ENCODE measurements around the gene C4orf17. TPM values are rescaled to one million over a fixed set of nuclear protein-coding genes. Genes with fewer than 3 reads are reported as not detected.

The C4orf17 gene
- total and polyA plus RNA-seq, 12 donors = not detected

DNA sequence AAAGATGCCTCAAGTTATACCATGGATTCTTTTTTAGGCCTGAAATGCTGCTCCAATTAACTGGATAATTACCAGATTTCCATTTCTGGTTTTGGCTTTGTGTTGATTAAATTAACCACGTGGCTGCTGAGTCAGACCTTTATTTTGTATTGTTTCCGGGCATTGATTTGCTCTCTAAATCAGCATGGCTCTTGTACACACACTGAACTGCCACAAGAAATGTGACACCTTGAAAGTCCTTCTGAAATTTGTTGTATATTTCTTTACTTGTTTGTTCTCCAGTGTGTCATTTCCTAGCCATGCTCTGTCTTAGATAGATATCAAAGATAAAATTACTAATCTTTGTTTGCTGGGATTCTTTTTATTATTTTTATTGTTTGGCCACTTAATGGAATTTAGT is 75.5 kb downstream of the C4orf17 start:
- Histone ChIP-seq H3K9me3 (no peaks in the 10 kb centered on the region), H3K4me3 (no peak overlapping the region), H3K27ac (no peak overlapping the region), H3K27me3 (no peaks in the 10 kb centered on the region), H3K4me1 (peaks cover 0 to 12% (median 0%) of the 10 kb centered on the region in 9 donors), H3K36me3 (no peaks in the 10 kb centered on the region)
- no peak for ATAC-seq
- TF ChIP-seq, protein P1, sequence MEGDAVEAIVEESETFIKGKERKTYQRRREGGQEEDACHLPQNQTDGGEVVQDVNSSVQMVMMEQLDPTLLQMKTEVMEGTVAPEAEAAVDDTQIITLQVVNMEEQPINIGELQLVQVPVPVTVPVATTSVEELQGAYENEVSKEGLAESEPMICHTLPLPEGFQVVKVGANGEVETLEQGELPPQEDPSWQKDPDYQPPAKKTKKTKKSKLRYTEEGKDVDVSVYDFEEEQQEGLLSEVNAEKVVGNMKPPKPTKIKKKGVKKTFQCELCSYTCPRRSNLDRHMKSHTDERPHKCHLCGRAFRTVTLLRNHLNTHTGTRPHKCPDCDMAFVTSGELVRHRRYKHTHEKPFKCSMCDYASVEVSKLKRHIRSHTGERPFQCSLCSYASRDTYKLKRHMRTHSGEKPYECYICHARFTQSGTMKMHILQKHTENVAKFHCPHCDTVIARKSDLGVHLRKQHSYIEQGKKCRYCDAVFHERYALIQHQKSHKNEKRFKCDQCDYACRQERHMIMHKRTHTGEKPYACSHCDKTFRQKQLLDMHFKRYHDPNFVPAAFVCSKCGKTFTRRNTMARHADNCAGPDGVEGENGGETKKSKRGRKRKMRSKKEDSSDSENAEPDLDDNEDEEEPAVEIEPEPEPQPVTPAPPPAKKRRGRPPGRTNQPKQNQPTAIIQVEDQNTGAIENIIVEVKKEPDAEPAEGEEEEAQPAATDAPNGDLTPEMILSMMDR (IDR thresholded peaks at IDR 0.05) = no peak
- intact Hi-C loops (cut with DNase I) = no loop called here
- 49 to 56% methylated on average over 2 of the region's 2 CpGs for WGBS, 2 donors
- no peak for DNase-seq

DNA sequence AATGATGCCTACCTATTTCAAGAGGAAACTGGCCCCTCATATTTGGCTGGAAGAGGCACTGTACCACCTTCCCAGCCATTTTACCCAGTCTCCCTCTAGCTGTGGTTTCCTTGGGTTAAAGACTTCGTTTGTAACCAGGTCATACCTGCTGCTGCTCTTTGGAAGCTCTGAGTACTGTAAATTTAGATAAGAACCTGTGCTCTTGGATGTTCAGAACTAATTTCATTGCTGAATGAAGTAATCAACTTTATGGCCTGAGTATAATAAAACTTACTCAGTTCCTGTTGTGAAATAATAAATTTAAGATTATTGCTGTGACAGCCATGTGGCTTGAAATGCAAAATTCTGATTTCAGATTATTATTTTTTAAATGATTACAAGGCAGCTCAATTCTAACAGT is 76.0 kb downstream of the C4orf17 start:
- Histone ChIP-seq H3K27ac (no peak overlapping the region), H3K36me3 (no peaks in the 10 kb centered on the region), H3K9me3 (no peaks in the 10 kb centered on the region), H3K4me1 (peaks cover 0 to 12% (median 0%) of the 10 kb centered on the region in 9 donors), H3K27me3 (no peaks in the 10 kb centered on the region), H3K4me3 (no peak overlapping the region)
- DNase-seq (no peak), ATAC-seq (no peak)
- intact Hi-C loops (cut with DNase I) = no loop called here
- TF ChIP-seq, protein P1 (IDR thresholded peaks at IDR 0.05) = no peak
- 17 to 34% methylated on average over 1 of the region's 1 CpG for WGBS, 2 donors

GRCh38 chr4:99587309-99587708 is 76.5 kb downstream of the C4orf17 start:
- Histone ChIP-seq H3K9me3 (no peaks in the 10 kb centered on the region), H3K36me3 (no peaks in the 10 kb centered on the region), H3K27me3 (no peaks in the 10 kb centered on the region), H3K4me1 (peaks cover 0 to 12% (median 0%) of the 10 kb centered on the region in 9 donors), H3K27ac (no peak overlapping the region), H3K4me3 (no peak overlapping the region)
- intact Hi-C loops (cut with DNase I) = no loop called here
- no peak for DNase-seq
- no peak for ATAC-seq
- TF ChIP-seq, protein P1 (IDR thresholded peaks at IDR 0.05) = no peak

GRCh38 chr4:99587803-99588202 is 77.0 kb downstream of the C4orf17 start:
- DNase-seq (no peak), ATAC-seq (no peak)
- Histone ChIP-seq H3K27me3 (no peaks in the 10 kb centered on the region), H3K27ac (no peak overlapping the region), H3K36me3 (no peaks in the 10 kb centered on the region), H3K4me1 (peaks cover 0 to 12% (median 0%) of the 10 kb centered on the region in 9 donors), H3K9me3 (no peaks in the 10 kb centered on the region), H3K4me3 (no peak overlapping the region)
- 43 to 57% methylated on average over 1 of the region's 1 CpG for WGBS, 2 donors
- intact Hi-C loops (cut with DNase I) = no loop called here
- TF ChIP-seq, protein P1 (IDR thresholded peaks at IDR 0.05) = no peak

Data from heart right ventricle (tissue), 16 donors.